Liver (tissue), 3 donors: ENCODE data around the gene KIF17.

ENCODE experiments used
- RXRA ChIP-seq, 2 donors: IDR thresholded peaks; 2 replicates each; pipeline ENCODE4 v1.6.1; 2017 to 2018; ENCODE audit warnings: antibody characterized with exemption in 2 of 2, mild to moderate bottlenecking in 1 of 2
- SP1 ChIP-seq: IDR thresholded peaks from 2 replicates; pipeline ENCODE4 v1.6.1; 2018; ENCODE audit warnings: antibody characterized with exemption, mild to moderate bottlenecking
- TAF1 ChIP-seq: conservative IDR thresholded peaks from 2 replicates; pipeline ENCODE4 v1.6.1; 2016; ENCODE audit warnings: antibody characterized with exemption, mild to moderate bottlenecking
- TF ChIP-seq, protein P1 (sequence below): fragments of 150-350 bp; IDR thresholded peaks from 2 replicates; pipeline ENCODE4 v1.5.1; 2017; ENCODE audit warnings: improper control_type of control experiment, low read depth, low read length; ENCODE audit not compliant: missing input control
- TF ChIP-seq, protein P2 (sequence below): IDR thresholded peaks from 2 replicates; pipeline ENCODE4 v1.6.1; 2016; ENCODE audit warnings: antibody characterized with exemption, mild to moderate bottlenecking
- donor health status: healthy.
- donor health status: healthy.

DNA sequence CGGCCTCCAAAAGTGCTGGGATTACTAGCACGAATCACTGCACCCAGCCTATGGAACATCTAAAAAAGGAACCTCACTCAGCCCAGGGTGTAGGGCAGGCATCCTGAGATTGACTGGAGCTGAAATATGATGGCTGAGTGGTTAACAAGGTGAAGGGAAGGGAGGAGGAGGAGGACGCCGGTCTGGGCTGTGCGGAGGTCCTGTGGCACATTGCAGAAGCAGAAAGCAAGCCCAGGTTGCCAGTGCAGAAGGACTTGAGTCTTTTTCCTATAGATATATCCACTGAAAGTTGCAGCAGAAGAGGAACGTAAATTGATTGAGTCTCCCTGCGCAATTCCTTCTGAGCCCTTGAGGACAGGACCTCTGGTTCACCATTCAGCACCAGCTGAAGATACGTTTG lies 1.5 kb upstream of the KIF17 start:
- TF ChIP-seq, protein P1, sequence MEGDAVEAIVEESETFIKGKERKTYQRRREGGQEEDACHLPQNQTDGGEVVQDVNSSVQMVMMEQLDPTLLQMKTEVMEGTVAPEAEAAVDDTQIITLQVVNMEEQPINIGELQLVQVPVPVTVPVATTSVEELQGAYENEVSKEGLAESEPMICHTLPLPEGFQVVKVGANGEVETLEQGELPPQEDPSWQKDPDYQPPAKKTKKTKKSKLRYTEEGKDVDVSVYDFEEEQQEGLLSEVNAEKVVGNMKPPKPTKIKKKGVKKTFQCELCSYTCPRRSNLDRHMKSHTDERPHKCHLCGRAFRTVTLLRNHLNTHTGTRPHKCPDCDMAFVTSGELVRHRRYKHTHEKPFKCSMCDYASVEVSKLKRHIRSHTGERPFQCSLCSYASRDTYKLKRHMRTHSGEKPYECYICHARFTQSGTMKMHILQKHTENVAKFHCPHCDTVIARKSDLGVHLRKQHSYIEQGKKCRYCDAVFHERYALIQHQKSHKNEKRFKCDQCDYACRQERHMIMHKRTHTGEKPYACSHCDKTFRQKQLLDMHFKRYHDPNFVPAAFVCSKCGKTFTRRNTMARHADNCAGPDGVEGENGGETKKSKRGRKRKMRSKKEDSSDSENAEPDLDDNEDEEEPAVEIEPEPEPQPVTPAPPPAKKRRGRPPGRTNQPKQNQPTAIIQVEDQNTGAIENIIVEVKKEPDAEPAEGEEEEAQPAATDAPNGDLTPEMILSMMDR: no peak
- TF ChIP-seq SP1: no peak
- no peak for TF ChIP-seq RXRA (IDR thresholded peaks at IDR 0.05)
- no peak for TF ChIP-seq TAF1
- TF ChIP-seq, protein P2, sequence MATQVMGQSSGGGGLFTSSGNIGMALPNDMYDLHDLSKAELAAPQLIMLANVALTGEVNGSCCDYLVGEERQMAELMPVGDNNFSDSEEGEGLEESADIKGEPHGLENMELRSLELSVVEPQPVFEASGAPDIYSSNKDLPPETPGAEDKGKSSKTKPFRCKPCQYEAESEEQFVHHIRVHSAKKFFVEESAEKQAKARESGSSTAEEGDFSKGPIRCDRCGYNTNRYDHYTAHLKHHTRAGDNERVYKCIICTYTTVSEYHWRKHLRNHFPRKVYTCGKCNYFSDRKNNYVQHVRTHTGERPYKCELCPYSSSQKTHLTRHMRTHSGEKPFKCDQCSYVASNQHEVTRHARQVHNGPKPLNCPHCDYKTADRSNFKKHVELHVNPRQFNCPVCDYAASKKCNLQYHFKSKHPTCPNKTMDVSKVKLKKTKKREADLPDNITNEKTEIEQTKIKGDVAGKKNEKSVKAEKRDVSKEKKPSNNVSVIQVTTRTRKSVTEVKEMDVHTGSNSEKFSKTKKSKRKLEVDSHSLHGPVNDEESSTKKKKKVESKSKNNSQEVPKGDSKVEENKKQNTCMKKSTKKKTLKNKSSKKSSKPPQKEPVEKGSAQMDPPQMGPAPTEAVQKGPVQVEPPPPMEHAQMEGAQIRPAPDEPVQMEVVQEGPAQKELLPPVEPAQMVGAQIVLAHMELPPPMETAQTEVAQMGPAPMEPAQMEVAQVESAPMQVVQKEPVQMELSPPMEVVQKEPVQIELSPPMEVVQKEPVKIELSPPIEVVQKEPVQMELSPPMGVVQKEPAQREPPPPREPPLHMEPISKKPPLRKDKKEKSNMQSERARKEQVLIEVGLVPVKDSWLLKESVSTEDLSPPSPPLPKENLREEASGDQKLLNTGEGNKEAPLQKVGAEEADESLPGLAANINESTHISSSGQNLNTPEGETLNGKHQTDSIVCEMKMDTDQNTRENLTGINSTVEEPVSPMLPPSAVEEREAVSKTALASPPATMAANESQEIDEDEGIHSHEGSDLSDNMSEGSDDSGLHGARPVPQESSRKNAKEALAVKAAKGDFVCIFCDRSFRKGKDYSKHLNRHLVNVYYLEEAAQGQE: no peak
